ENCODE measurements around the gene MAEA. TPM values are rescaled to one million over a fixed set of nuclear protein-coding genes. Genes with fewer than 3 reads are reported as not detected.

MAEA gene
- total RNA-seq, 1 donor from 2014 or later, result 63.2 TPM

GRCh38 chr4:1336088-1336491 is 46.4 kb downstream of the MAEA start:
- Histone ChIP-seq H3K27ac (peak overlapping the region; percentile 30), H3K36me3 (peaks cover 60% of the 10 kb centered on the region), H3K4me1 (no peaks in the 10 kb centered on the region), H3K27me3 (no peaks in the 10 kb centered on the region), H3K4me3 (no peak overlapping the region), H3K9me3 (no peaks in the 10 kb centered on the region)
- no peak for ATAC-seq
- no peak for DNase-seq
- intact Hi-C loops (cut with DNase I), result no loop called here
- TF ChIP-seq, protein P1, sequence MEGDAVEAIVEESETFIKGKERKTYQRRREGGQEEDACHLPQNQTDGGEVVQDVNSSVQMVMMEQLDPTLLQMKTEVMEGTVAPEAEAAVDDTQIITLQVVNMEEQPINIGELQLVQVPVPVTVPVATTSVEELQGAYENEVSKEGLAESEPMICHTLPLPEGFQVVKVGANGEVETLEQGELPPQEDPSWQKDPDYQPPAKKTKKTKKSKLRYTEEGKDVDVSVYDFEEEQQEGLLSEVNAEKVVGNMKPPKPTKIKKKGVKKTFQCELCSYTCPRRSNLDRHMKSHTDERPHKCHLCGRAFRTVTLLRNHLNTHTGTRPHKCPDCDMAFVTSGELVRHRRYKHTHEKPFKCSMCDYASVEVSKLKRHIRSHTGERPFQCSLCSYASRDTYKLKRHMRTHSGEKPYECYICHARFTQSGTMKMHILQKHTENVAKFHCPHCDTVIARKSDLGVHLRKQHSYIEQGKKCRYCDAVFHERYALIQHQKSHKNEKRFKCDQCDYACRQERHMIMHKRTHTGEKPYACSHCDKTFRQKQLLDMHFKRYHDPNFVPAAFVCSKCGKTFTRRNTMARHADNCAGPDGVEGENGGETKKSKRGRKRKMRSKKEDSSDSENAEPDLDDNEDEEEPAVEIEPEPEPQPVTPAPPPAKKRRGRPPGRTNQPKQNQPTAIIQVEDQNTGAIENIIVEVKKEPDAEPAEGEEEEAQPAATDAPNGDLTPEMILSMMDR (IDR thresholded peaks at IDR 0.05), result no peak

GRCh38 chr4:1337376-1337831 is 47.7 kb downstream of the MAEA start:
- Histone ChIP-seq H3K27ac (no peak overlapping the region), H3K4me3 (no peak overlapping the region), H3K36me3 (peaks cover 66% of the 10 kb centered on the region), H3K9me3 (no peaks in the 10 kb centered on the region), H3K27me3 (no peaks in the 10 kb centered on the region), H3K4me1 (no peaks in the 10 kb centered on the region)
- DNase-seq (no peak), ATAC-seq (no peak)
- intact Hi-C loops (cut with DNase I), result no loop called here
- TF ChIP-seq, protein P1 (IDR thresholded peaks at IDR 0.05), result no peak

DNA sequence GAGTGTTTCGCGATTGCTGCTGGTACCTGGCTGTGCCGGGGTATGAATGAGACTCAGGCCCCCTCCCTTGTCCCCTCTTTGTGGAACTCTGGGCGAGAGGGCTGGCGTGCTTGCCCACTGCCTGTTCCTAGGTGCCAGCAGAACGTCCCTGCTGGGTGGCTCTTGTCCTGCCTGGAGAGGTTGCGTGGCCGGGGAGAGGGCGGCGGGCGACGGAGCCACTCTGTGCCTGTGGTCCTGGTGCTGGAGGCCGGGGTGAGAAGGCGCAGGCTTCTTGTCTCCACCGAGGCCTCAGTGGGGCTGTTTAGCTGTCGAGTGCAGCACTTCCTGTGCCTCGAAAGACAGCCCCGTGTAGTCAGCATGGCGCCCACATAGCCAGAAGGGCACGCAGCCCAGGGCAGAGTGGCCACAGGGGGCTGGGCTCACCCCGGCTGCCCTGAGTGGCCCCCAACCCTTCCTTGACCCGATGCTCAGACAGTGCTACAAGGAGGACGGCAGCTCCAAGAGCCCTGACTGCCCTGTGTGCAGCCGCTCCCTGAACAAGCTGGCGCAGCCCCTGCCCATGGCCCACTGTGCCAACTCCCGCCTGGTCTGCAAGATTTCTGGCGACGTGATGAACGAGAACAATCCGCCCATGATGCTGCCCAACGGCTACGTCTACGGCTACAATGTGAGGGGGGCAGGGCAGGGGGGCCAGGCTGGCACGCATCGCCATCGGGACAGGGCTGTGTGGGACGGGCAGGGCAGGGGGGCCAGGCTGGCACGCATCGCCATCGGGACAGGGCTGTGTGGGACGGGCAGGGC is 48.5 kb downstream of the MAEA start:
- no peaks in the 10 kb centered on the region for H3K9me3 ChIP-seq
- ATAC-seq, result no peak
- H3K27me3 ChIP-seq, result no peaks in the 10 kb centered on the region
- H3K4me3 ChIP-seq, result no peak overlapping the region
- TF ChIP-seq, protein P1 (IDR thresholded peaks at IDR 0.05), result no peak
- H3K4me1 ChIP-seq, result no peaks in the 10 kb centered on the region
- DNase-seq, result no peak
- no peak overlapping the region for H3K27ac ChIP-seq
- intact Hi-C loops (cut with DNase I), result no loop called here
- peaks cover 66% of the 10 kb centered on the region for H3K36me3 ChIP-seq

GRCh38 chr4:1338752-1339414 is 49.2 kb downstream of the MAEA start:
- intact Hi-C loops (cut with DNase I), result no loop called here
- ATAC-seq, result no peak

DNA sequence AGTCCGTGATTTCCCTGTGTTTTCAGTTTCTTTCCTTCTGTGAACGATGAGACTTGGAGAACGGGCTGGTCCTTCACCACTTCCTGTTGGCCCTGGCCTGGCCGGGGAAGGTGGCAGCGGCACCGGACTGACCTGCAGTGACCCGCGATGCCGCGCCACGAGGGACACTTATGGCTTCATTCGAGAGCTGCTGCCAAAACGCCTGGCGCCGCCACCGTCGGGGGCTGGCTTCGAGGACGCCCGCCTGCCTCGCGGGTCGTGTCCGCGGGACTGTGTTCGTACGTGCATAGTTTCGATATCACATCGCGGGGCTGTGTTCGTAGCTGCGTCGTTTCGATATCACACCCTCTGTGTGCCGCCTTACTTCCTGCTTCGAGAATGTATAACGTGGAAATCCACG is 49.8 kb downstream of the MAEA start:
- no peaks in the 10 kb centered on the region for H3K27me3 ChIP-seq
- no peak overlapping the region for H3K4me3 ChIP-seq
- H3K27ac ChIP-seq, result no peak overlapping the region
- DNase-seq (no peak), ATAC-seq (no peak)
- TF ChIP-seq, protein P1 (IDR thresholded peaks at IDR 0.05), result no peak
- H3K9me3 ChIP-seq, result no peaks in the 10 kb centered on the region
- intact Hi-C loops (cut with DNase I), result no loop called here
- H3K4me1 ChIP-seq, result peaks cover 1% of the 10 kb centered on the region
- H3K36me3 ChIP-seq, result peaks cover 63% of the 10 kb centered on the region

More at GRCh38 chr4:1338752-1339414, 49.2 kb downstream of the MAEA start:
- Histone ChIP-seq H3K4me1 (no peaks in the 10 kb centered on the region), H3K27me3 (no peaks in the 10 kb centered on the region), H3K4me3 (no peak overlapping the region), H3K36me3 (peaks cover 66% of the 10 kb centered on the region), H3K9me3 (no peaks in the 10 kb centered on the region), H3K27ac (no peak overlapping the region)
- no peak for DNase-seq
- TF ChIP-seq, protein P1 (IDR thresholded peaks at IDR 0.05), result no peak

Data from upper lobe of right lung (tissue), 1 donor.